IPS-15b (cell line): ENCODE data around the gene AMIGO2.

Source experiments
- H3K27me3 ChIP-seq: one replicate; pipeline ENCODE4 v1.6.1; 2013; ENCODE audit warnings: low read length; ENCODE audit not compliant: control insufficient read depth, insufficient read depth
- H3K36me3 ChIP-seq: one replicate; pipeline ENCODE4 v1.6.1; 2013; ENCODE audit warnings: low read length; ENCODE audit not compliant: control insufficient read depth, insufficient read depth
- H3K4me1 ChIP-seq: one replicate; pipeline ENCODE4 v1.6.1; 2013; ENCODE audit warnings: mild to moderate bottlenecking, low read length; ENCODE audit not compliant: control insufficient read depth, insufficient read depth
- H3K4me3 ChIP-seq: one replicate; pipeline ENCODE4 v1.5.1; 2013; ENCODE audit warnings: low read depth, low read length
- H3K9ac ChIP-seq: one replicate; pipeline ENCODE4 v1.6.1; 2013; ENCODE audit warnings: low read depth, mild to moderate bottlenecking, low read length
- H3K9me3 ChIP-seq: one replicate; pipeline ENCODE4 v1.6.1; 2013; ENCODE audit warnings: mild to moderate bottlenecking, low read length; ENCODE audit not compliant: control insufficient read depth, insufficient read depth

AMIGO2 gene

DNA sequence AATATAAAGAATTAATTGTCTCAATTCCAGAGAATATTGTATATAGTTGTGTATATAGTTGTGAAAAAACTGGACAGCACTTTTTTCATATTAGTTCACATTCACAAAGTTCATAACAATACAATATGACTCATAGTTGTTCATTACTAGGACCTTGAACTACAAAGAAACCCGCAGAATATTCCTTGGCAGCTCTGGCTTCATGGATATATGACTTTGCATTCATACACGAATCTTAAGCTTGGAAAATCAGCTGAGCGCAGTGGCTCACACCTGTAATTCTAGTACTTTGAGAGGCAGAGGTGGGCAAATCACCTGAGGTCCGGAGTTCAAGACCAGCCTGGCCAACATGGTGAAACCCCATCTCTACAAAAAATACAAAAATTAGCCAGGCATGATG, 38.4 kb downstream of the AMIGO2 start:
- Histone ChIP-seq H3K27me3 (no peaks in the 10 kb centered on the region), H3K36me3 (no peaks in the 10 kb centered on the region), H3K9ac (no peak overlapping the region), H3K4me1 (no peaks in the 10 kb centered on the region), H3K9me3 (no peaks in the 10 kb centered on the region), H3K4me3 (no peak overlapping the region)

DNA sequence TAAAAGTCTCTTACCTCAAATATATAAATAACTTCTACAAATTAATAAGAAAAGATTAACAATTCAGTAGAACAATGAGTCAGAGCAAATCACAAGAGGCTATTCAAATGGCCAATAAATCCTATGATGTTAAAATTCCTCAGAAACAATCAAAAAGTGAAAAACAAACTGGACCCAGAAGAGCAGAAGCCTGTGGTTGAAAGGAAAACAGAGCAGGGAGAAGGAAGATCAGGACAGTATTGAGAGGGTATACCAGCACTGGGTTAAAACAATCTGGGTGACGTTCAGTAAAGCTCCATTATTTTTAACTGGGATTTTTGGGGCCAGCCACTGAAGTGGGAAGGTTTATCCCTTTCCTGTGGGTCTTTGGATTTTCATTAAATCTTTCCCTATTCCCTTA, 40.0 kb downstream of the AMIGO2 start:
- Histone ChIP-seq H3K9ac (no peak overlapping the region), H3K9me3 (no peaks in the 10 kb centered on the region), H3K4me3 (no peak overlapping the region), H3K36me3 (no peaks in the 10 kb centered on the region), H3K4me1 (no peaks in the 10 kb centered on the region), H3K27me3 (no peaks in the 10 kb centered on the region)

DNA sequence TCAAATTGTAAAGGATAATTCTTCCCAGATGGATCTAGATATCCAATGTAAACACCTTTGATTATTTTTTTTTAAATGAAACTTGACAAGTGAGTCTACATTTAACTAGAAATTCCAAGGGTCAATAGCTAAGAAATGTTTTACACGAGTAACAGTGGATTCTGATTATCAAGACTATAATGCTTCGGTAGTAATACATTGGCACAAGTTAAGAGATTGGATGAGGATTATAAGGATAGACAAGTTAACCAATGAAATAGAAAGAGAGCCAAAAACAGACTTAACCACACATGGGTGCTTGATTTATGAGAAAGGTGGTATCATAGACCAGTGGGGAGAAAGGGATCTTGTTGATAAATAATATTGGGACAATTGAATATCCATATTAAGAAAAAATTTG, 40.7 kb downstream of the AMIGO2 start:
- Histone ChIP-seq H3K9me3 (no peaks in the 10 kb centered on the region), H3K4me3 (no peak overlapping the region), H3K36me3 (no peaks in the 10 kb centered on the region), H3K9ac (no peak overlapping the region), H3K27me3 (no peaks in the 10 kb centered on the region), H3K4me1 (no peaks in the 10 kb centered on the region)

DNA sequence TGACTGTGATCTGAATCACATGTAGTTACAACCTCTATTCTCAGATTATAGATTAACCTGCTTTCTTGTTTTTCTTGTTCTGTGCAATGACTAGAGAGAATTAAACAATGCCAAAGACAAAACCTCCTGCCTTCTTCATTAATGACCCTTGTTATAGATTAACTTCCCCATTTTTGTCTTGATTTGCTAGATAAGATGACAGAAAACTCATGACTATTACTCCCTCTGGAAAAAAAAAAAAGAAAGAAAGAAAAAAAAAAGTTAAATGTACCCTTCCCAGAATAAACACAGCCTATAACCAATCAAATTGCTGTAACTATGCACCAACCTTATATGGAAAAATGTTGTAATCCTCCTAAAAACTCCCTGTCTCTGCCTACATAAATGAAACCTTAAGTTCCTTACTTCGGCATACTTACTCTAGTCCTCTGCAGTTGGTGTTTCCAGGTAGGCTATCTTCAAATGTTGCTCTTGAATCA, 41.5 kb downstream of the AMIGO2 start:
- Histone ChIP-seq H3K27me3 (no peaks in the 10 kb centered on the region), H3K9me3 (no peaks in the 10 kb centered on the region), H3K36me3 (no peaks in the 10 kb centered on the region), H3K4me1 (peaks cover 5% of the 10 kb centered on the region), H3K4me3 (no peak overlapping the region), H3K9ac (no peak overlapping the region)

DNA sequence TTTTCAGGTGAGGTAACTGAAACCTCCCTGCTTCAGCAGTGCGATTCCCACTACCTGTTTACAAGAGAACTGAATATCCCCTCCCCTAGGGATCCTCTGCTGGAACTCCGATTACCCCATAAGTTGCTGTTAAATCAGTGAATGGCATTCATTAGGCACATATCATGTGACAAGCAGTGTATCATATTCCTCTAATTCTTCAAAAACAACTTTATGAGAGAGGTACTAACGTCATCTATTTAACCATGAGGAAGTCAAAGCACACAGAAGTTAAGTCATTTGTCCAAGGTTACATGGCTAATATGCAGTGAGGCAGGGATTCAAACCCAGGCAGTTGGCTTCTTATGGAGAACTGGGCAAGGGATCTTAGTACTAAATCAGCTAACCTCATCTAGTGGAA, 44.3 kb downstream of the AMIGO2 start:
- no peaks in the 10 kb centered on the region for H3K36me3 ChIP-seq
- no peaks in the 10 kb centered on the region for H3K27me3 ChIP-seq
- no peaks in the 10 kb centered on the region for H3K9me3 ChIP-seq
- H3K4me3 ChIP-seq, result no peak overlapping the region
- peaks cover 11% of the 10 kb centered on the region for H3K4me1 ChIP-seq
- no peak overlapping the region for H3K9ac ChIP-seq

DNA sequence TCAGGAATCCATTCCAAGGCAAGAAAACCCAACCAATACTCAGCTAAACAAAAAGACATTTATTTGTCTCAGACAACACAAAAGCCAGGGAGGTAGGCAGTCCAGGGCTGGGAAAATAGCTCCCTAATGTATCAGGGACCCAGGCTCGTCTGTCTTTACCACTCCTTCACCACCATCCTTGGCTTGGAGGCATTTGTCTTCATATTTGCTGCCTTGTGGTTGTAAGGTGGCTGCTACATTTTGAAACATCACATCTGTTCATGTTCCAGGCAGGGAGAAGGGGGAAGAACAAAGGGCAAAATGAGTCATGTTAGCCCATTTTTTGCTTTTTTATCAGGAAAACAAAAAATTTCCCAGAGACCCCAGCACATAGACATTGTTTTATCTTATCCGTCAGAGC, 45.1 kb downstream of the AMIGO2 start:
- H3K9ac ChIP-seq, result no peak overlapping the region
- no peaks in the 10 kb centered on the region for H3K36me3 ChIP-seq
- no peak overlapping the region for H3K4me3 ChIP-seq
- no peaks in the 10 kb centered on the region for H3K27me3 ChIP-seq
- no peaks in the 10 kb centered on the region for H3K9me3 ChIP-seq
- peaks cover 11% of the 10 kb centered on the region for H3K4me1 ChIP-seq

DNA sequence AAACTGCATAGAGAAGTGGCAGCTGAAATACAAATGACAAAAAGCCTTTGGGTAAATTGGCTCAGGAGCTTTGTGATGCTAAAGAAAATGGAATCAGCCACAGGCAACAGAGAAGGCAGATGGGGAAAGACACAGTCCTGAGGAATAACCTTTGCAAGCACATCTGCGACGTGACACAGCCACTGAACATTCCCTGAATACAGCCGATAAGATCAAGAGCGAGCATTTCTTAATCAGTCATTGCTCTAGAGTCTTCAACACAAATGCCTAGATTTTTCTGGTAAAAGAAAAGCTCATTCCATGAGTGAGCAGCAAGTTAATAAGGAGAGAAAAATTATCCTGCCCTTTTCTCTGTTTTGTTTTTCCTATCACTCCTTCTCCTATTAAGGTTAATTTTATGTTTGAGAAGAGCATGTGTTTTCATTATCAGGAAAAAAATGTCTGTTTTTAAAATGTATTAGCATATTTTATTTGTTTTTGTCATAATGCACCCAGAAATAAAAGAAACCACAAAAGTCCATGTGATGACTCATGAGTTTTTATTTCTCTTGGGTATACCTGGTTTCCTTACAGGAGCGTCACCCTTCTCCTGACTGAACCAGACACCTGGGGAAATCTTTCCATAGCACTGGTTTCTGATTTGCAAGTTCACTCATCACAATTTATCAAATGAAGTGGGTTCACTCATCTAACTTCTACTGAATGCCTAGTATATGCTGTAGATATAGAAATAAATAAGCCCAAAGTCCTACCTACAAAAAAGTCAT, 45.8 kb downstream of the AMIGO2 start:
- Histone ChIP-seq H3K9ac (no peak overlapping the region), H3K36me3 (no peaks in the 10 kb centered on the region), H3K9me3 (no peaks in the 10 kb centered on the region), H3K27me3 (no peaks in the 10 kb centered on the region), H3K4me1 (peaks cover 11% of the 10 kb centered on the region), H3K4me3 (no peak overlapping the region)

DNA sequence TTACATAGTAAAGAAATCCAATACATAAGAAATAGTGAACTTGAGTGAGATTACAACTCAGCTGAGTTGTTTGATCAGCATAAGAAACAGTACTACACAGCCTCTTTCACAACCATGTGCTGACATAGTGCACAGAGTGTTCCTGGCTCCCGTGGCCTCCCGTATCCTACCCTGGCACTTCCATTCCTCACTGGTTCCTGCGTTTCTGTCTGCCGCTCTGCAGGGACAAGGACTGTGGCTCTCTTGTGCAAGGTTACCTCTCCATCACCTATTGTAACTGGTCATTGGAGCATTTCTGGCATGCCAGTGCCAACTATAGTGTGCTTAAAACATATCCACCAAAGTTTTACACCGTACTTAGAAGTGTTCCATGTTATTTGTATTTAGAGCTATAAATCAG, 46.7 kb downstream of the AMIGO2 start:
- Histone ChIP-seq H3K4me3 (no peak overlapping the region), H3K27me3 (no peaks in the 10 kb centered on the region), H3K4me1 (peaks cover 11% of the 10 kb centered on the region), H3K36me3 (no peaks in the 10 kb centered on the region), H3K9ac (no peak overlapping the region), H3K9me3 (no peaks in the 10 kb centered on the region)

DNA sequence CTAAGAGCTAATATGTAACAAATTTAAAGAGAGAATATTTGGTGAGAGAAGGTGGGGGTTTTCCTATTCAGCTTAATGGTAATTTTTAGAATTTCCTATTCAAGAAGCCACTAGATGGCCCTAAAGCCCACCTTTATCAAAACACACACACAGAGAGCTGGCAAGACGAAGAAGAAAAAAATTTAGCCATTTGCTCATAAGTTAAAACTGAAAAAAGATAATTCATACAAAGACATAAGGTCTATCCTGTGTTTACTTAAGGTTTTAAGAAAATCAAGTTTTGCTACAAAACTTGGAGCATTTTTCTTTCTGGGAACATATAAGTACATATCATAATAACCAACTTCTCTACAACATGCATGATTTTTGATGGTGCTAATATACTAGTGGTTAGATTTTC, 47.1 kb downstream of the AMIGO2 start:
- H3K9me3 ChIP-seq, result no peaks in the 10 kb centered on the region
- peaks cover 11% of the 10 kb centered on the region for H3K4me1 ChIP-seq
- H3K27me3 ChIP-seq, result no peaks in the 10 kb centered on the region
- H3K4me3 ChIP-seq, result no peak overlapping the region
- no peaks in the 10 kb centered on the region for H3K36me3 ChIP-seq
- H3K9ac ChIP-seq, result no peak overlapping the region

DNA sequence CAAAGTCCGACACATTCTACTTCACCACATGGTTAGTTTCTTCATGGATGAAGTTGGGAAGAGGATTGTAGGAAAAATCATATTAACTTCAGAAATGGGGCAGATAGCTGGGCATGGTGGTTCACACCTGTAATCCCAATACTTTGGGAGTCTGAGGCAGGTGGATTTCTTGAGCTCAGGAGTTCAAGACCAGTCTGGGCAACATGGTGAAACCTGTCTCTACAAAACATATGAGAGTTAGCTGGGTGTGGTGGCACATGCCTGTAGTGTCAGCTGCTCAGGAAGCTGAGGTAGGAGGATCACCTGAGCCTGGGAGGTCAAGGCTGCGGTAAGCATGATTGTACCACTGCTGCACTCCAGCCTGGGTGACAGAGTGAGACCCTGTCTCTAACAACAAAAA, 49.9 kb downstream of the AMIGO2 start:
- Histone ChIP-seq H3K9ac (no peak overlapping the region), H3K9me3 (no peaks in the 10 kb centered on the region), H3K4me3 (no peak overlapping the region), H3K4me1 (peaks cover 11% of the 10 kb centered on the region), H3K27me3 (no peaks in the 10 kb centered on the region), H3K36me3 (no peaks in the 10 kb centered on the region)

DNA sequence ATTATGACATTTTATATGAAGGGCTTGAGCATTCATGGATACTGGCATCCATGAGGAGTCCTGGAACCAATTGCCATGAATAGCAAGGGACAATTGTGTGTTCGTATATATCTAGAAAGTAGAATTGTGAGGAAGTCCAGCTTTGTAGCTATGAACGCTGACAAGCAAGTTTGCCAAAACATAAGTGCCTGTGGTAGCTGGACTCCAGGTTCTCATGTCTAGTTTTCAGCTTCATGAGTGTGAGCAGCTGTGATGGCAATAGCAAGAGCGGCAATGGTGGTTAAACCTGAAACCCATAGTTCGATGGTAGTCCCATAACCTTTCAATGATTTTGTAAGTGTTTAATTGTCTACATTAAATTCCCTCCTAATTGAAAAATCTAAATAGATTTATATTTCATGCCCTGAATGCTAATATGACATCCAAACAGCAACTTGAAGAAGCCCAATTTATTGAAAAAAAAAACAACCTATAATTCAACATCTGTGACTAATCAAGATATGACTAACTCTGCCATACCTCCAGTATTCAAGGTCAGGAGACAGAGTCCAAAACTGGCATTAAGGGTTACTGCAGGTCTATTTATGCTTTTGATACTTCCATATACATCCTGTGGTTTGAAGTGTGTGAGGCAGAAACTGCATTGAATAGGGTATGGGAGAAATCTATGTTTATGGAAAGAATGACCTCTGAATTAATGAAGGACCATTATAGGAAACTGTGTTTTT, 50.6 kb downstream of the AMIGO2 start:
- no peak overlapping the region for H3K4me3 ChIP-seq
- no peaks in the 10 kb centered on the region for H3K36me3 ChIP-seq
- no peaks in the 10 kb centered on the region for H3K9me3 ChIP-seq
- H3K27me3 ChIP-seq, result no peaks in the 10 kb centered on the region
- H3K9ac ChIP-seq, result no peak overlapping the region
- peaks cover 11% of the 10 kb centered on the region for H3K4me1 ChIP-seq

DNA sequence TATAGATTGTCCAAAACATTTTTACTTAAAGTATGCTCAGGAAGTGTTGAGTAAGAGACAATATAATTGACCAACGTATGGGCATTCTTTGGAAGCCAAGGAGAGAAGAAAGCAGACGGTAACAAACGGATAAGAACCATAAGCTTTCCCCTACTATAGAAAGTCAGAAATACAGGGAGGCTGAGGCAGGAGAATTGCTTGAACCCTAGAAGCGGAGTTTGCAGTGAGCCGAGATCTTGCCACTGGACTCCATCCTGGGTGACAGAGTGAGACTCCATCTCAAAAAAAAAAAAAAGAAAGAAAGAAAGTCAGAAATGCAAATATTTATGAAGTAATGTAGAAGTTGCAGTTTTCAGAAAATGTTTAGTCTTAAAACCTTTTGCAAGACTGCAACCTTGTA, 51.6 kb downstream of the AMIGO2 start:
- Histone ChIP-seq H3K4me1 (peaks cover 5% of the 10 kb centered on the region), H3K36me3 (no peaks in the 10 kb centered on the region), H3K4me3 (no peak overlapping the region), H3K27me3 (no peaks in the 10 kb centered on the region), H3K9me3 (no peaks in the 10 kb centered on the region), H3K9ac (no peak overlapping the region)
